ENCODE measurements around the gene CRYBG1. TPM values are rescaled to one million over a fixed set of nuclear protein-coding genes. Genes with fewer than 3 reads are reported as not detected.
A peak's percentile ranks its signal among the peaks of the same experiment; 100 is the strongest.

The CRYBG1 gene
- total and polyA plus RNA-seq, 10 of the 15 experiments (the other 5 are each of a cell fraction or from before 2014, with no cell fraction given) = 6.5 to 57.0 (median 25.2) TPM

GRCh38 chr6:106520711-106521401, 160.3 kb downstream of the CRYBG1 start:
- in situ Hi-C loops (cut with MboI) = loop anchor here (25.0 kb wide), 1 partner anchor 1059 kb away; no protein-coding TSS in a partner anchor
- peak; percentile 99 for FAIRE-seq
- TF ChIP-seq FOXM1 (IDR thresholded peaks at IDR 0.05; ENCODE audit: low read depth, low read length) (peak; percentile 82), ZZZ3 (IDR thresholded peaks at IDR 0.05; ENCODE audit: control insufficient read depth, insufficient read length, low read depth) (no peak), SIX5 (IDR thresholded peaks at IDR 0.05; ENCODE audit: low read depth, low read length, severe bottlenecking) (no peak), RELB (IDR thresholded peaks at IDR 0.05; ENCODE audit: low read depth) (0 out of 2 replicates have a peak, but pooled peaks have one; percentile 26), NRF1 (conservative IDR thresholded peaks at IDR 0.05; ENCODE audit: low read depth, low read length) (0 out of 2 replicates have a peak, but pooled peaks have one; percentile 13), SREBF1 (IDR thresholded peaks at IDR 0.05; ENCODE audit: low read length) (0 out of 2 replicates have a peak, but pooled peaks have one; percentile 11), PML (IDR thresholded peaks at IDR 0.05; ENCODE audit: low read length) (peak; percentile 85), ZBTB40 (IDR thresholded peaks at IDR 0.05; ENCODE audit: borderline replicate concordance) (0 out of 2 replicates have a peak, but pooled peaks have one; percentile 8), MYC (IDR thresholded peaks at IDR 0.05; ENCODE audit: insufficient read depth, insufficient read length, insufficient replicate concordance, low read length, severe bottlenecking) (no peak), HSF1 (IDR thresholded peaks at IDR 0.05; ENCODE audit: low read depth, low read length) (no peak), E2F4 (IDR thresholded peaks at IDR 0.05; ENCODE audit: low read depth, low read length) (no peak), RELA (IDR thresholded peaks at IDR 0.05; ENCODE audit: borderline replicate concordance, partially characterized antibody) (peak; percentile 43)

More at GRCh38 chr6:106520711-106521401, 160.3 kb downstream of the CRYBG1 start:
- peak overlapping the region; percentile 93 for H3K27ac ChIP-seq (ENCODE audit: control insufficient read depth, insufficient read depth)
- no peaks in the 10 kb centered on the region for H3K9me3 ChIP-seq (replicated peaks; ENCODE audit: control insufficient read depth, insufficient read depth, low read length)
- peak overlapping the region; percentile 73 for H3K4me3 ChIP-seq
- WGBS (ENCODE audit: insufficient coverage, insufficient replicate concordance, low lambda C conversion rate, missing lambda C conversion rate) = 3% methylated on average over 15 of the region's 15 CpGs
- BruUV-seq (replicated peaks) = no TSS peak
- ChIA-PET RAD21 (ENCODE audit: unreplicated experiment) (interaction anchor here (0.9 to 7.9 kb wide), 8 partner anchors 8 to 1068 kb away, joined by 3 to 101 read pairs (median 3); partner anchors contain the start of genes QRSL1 and RTN4IP1), SMC1A (ENCODE audit: uncharacterized antibody, unreplicated experiment) (interaction anchor here (0.7 to 9.0 kb wide), 6 partner anchors 9 to 434 kb away, joined by 3 to 109 read pairs (median 4); no protein-coding TSS in a partner anchor), CTCF (interaction anchor here (2.1 to 4.8 kb wide), 2 partner anchors 9 to 18 kb away, joined by 6 to 51 read pairs; no protein-coding TSS in a partner anchor), POLR2A (interaction anchor here (0.6 to 3.8 kb wide), 4 partner anchors 10 to 18 kb away, joined by 3 to 47 read pairs (median 4); no protein-coding TSS in a partner anchor)
- H3K4me1 ChIP-seq (ENCODE audit: control insufficient read depth, insufficient read depth, low read length) = peaks cover 7% of the 10 kb centered on the region; the same call in 1 of the 2 replicates
- peak; percentile 62 for ATAC-seq
- H3K79me2 ChIP-seq (ENCODE audit: control insufficient read depth, insufficient read depth, low read length) = peaks cover 82% of the 10 kb centered on the region
- H4K20me1 ChIP-seq (ENCODE audit: control insufficient read depth, insufficient read depth) = no peaks in the 10 kb centered on the region
- peak overlapping the region; percentile 69 for H3K4me2 ChIP-seq (ENCODE audit: control insufficient read depth, insufficient read depth)
- peak overlapping the region; percentile 3 for H2AFZ ChIP-seq (ENCODE audit: control insufficient read depth, low read depth, low read length)
- DNase-seq (ENCODE audit: low read depth, low spot score) = peak; percentile 95
- H3K9ac ChIP-seq (ENCODE audit: control insufficient read depth, insufficient read depth, low read length) = peak overlapping the region; percentile 93
- H3K27me3 ChIP-seq (replicated peaks in 1 of 2; ENCODE audit: control insufficient read depth in 2 of 2, insufficient read depth in 2 of 2, low read length in 1 of 2) = no peaks in the 10 kb centered on the region
- H3K36me3 ChIP-seq (ENCODE audit: control insufficient read depth in 2 of 2, insufficient read depth in 2 of 2, low read length in 1 of 2) = peaks cover 0 to under 1% of the 10 kb centered on the region in 2 experiments; a peak in 1 of 4 replicates
- intact Hi-C loops (cut with micrococcal nuclease; ENCODE audit: unreplicated experiment) = loop anchor here (1.0 to 5.0 kb wide), 5 partner anchors 9 to 1039 kb away; partner anchors contain the start of genes QRSL1 and RTN4IP1
